ENCODE data around the gene EFCAB7.

Gene EFCAB7

GRCh38 chr1:63601463-63601862 is 78.1 kb downstream of the EFCAB7 start:
- DNase-seq (ENCODE audit: low read depth in 1 of 2, low spot score in 1 of 2) = no peak

- no peak for DNase-seq (ENCODE audit: low read depth in 1 of 2, low spot score in 1 of 2)
Measured at GRCh38 chr1:63601912-63602311, 78.6 kb downstream of the EFCAB7 start.

DNA sequence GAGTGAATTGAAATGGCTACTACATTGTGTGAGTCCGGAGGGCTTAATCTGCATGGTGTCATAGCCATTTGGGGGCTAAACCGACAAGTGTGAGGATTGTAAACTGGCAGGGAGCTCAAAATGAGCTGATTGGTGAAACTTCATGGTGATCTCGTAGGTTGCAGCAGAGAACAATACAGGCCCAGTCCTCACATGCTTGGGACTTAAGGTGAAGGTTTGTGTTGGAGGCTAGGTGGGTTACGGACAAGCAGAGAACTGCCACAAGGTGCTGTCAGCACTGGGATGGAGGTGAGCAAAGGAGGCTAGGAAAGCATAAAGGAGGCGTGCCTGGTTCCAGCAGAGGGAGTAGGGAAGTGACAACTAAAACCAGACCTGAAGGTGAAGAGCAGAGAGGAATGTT is 79.3 kb downstream of the EFCAB7 start:
- no peak for DNase-seq (ENCODE audit: low read depth in 1 of 2, low spot score in 1 of 2)

GRCh38 chr1:63603810-63604209 is 80.5 kb downstream of the EFCAB7 start:
- no peak for DNase-seq (ENCODE audit: low read depth in 1 of 2, low spot score in 1 of 2)

- no peak for DNase-seq (ENCODE audit: low read depth in 1 of 2, low spot score in 1 of 2)
Measured at GRCh38 chr1:63607322-63607721, 84.0 kb downstream of the EFCAB7 start.

- no peak for DNase-seq (ENCODE audit: low read depth in 1 of 2, low spot score in 1 of 2)
Measured at GRCh38 chr1:63611231-63611630, 87.9 kb downstream of the EFCAB7 start.

DNA sequence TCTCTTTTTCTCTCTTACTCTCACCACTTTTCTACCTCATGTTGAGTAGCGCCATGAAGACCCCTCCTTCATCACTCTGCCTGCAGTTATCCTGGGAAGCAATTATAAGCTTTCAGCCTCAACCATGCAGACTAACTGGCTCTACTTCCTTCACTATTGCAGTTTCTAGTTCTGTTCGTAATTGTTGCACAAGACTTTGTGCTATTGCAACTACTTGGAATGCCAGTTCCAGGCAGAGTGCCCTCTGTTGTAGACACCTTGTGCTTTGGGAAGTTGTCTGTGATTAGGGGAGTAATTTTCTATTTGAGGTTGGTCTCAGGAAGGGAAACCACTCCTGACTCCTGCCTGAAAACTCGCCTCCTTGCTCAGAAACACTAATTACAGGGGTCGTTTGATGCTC is 89.2 kb downstream of the EFCAB7 start:
- no peak for DNase-seq (ENCODE audit: low read depth in 1 of 2, low spot score in 1 of 2)

- no peak for DNase-seq (ENCODE audit: low read depth in 1 of 2, low spot score in 1 of 2)
Measured at GRCh38 chr1:63612971-63613370, 89.6 kb downstream of the EFCAB7 start.

DNA sequence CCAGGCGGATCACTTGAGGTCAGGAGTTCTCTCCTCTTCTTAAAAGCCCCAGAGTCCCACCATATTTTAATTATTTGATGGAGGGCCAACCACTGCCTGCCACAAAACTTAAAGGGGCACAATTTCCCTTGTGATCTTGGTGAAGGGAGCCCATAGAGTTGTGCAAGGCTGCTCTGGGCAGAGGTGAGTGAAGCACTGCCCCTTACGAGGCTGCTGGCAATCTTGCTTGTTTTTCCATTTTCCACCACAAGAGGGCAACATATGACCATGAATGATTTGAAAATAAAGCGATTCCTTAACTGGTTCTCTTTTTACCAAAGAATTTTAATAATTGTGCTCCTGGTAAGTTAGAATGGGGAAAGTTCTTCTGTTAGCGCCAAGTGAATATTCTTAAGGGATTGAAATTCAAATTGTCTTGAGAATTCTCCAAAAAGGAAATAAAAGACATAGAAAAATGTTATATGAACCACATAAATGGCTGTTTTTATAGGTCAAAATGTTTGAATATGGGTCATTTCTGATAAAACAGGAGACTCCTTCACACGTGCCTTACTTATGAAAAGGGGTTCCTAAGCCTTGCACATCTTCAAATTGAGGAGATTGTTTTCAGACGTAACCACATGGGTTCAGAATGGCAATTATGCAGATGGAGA is 92.6 kb downstream of the EFCAB7 start:
- DNase-seq (ENCODE audit: low read depth in 1 of 2, low spot score in 1 of 2) = peak; percentile 28 to 44

DNA sequence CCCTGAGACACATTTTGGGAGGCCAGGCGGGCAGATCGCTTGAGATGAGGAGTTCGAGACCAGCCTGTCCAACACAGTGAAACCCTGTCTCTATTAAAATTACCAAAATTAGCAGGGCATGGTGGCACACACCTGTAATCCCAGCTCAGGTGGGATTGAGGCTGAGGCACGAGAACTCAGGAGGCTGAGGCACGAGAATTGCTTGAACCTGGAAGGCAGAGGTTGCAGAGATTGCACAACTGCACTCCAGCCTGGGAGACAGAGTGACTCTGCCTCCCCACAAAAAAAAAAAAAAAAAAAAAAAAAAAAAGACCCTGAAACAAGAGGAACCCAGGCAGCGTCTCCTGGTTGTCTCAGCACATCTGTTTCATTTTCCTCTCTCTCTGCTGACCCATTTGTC is 94.1 kb downstream of the EFCAB7 start:
- no peak for DNase-seq (ENCODE audit: low read depth in 1 of 2, low spot score in 1 of 2)

- no peak for DNase-seq (ENCODE audit: low read depth in 1 of 2, low spot score in 1 of 2)
Measured at GRCh38 chr1:63618011-63618410, 94.7 kb downstream of the EFCAB7 start.

GRCh38 chr1:63619558-63619957 is 96.2 kb downstream of the EFCAB7 start:
- DNase-seq (ENCODE audit: low read depth in 1 of 2, low spot score in 1 of 2) = no peak

DNA sequence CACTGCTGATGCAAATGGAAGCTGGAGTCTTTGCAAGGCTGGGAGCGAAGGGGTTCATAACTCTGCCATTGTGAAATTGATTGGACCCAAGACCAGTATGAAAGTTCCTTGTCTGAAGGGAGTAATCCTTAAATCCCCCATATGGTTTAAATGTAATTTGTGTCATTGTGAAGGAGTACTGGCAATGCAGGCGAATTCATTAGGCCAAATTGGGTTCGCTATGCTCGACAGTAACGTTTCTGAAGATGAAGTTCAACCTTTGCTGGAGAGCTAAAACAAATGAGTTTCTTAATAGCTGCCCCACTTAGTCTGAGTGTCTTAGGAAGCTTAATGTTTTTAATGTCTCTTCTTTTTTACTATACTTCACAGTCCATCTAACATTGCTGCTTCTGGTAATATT is 97.3 kb downstream of the EFCAB7 start:
- no peak for DNase-seq (ENCODE audit: low read depth in 1 of 2, low spot score in 1 of 2)

DNA sequence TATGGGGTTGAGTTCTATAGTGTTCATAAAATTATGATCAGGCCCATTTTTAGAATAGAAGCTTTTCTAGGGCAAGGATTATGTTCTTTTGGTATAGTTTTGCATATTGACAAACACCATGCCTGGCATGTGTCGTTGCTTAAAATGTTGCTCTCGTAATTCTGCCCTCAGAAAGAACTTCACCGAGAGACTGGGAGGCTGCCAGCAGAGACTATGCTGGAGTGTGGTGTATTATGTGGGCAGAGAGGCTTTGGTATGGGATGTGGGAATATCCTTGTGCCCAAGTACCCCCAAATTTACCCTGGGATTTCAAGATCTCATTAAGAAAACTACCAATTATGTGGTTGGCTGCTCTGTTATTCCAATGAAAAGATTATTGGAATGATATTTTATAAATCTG is 97.8 kb downstream of the EFCAB7 start:
- no peak for DNase-seq (ENCODE audit: low read depth in 1 of 2, low spot score in 1 of 2)

DNA sequence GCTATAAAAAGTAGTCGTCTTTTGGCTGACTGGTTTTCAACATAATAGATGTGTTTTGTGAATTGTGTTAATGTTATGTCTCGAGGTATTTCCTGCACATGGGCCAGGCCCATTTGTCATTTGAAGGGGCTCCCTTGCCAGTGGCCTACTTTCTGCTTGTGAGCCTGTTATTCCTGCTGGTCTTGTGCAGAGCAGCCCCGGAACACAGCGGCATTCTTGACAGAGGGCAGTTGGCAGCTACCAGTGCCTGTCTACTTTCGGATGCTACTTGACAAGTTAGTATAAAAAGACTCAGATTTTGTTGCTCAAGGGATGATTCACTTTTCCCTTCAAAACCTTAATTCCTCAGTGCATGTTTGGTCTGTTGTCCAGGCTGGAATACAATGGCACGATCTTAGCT is 98.4 kb downstream of the EFCAB7 start:
- no peak for DNase-seq (ENCODE audit: low read depth in 1 of 2, low spot score in 1 of 2)

All from activated T-helper 1 cell treated with anti-CD3 and anti-CD28 coated beads, Interleukin-2, amount 50 U/mL, for 16 hours (primary cell).